ENCODE data around the gene THSD7A.

DNA sequence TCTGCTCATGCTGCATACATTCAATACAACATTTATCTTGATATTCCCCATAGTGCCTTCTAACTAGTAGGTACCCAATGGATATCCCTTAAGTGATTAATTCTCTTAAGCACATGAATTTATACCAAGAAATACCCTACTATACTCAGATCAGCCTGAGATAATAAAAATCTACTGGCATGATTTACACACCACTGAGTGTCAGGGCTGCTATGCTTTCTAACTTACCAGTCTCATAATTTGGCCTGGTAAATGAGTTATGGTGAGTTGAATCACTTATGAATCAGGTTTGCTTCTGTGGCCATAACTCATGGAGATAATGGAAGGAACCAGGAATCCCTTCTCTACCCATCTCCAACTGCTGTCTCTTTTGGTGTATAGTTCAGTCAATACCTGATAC is 122.8 kb downstream of the THSD7A start:
- TF ChIP-seq CTCF (IDR thresholded peaks at IDR 0.05; ENCODE audit: low read depth, low read length) (no peak), EZH2phosphoT487 (IDR thresholded peaks at IDR 0.05; ENCODE audit: low read depth) (no peak)
